NCI-H446 treated with DMSO at 0.1 percent for 48 hours (cell line): ENCODE data around the gene TNNI2.
"Not testable (repeated sequence)": the region's sequence is repeated elsewhere in the genome, so short reads cannot be mapped to it uniquely, and the experiment has no call there.

Experiments used
- DNase-seq: peaks from one replicate; lab custom pipeline; 2025; lab: John Stamatoyannopoulos, UW

TNNI2 gene

DNA sequence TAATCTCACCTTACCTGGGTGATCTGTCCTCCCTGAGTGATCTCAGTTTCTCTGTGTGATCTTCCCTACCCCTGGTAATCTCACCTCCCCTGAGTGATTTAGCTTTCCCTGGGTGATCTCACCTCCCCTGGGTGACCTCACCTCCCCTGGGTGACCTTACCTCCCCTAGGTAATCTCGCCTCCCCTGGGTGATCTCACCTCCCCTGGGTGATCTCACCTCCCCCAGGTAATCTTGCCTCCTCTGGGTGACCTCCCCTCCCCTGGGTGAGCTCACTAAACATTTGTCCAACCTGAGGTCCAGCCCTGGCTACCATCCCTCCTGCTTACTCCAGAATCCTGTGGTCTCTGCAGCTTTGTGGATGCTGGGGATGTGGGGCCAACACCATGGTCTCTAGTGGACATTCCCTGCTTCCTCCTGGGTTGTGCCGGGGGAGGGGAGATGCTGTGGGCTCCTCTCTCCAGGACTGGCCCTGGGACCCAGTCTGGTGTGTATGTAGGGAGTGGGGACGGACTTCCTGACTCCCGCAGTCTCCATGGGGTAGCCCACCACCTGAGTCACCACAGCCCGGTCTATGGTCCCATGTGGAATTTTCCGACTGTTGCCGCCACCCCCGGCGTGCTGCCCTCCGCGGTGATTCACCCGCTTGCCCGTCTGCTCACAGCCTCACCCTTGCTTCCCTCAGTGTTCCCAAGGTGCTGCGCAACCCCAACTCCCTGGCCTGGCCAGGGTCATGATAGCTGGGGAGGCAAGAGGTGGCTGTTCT, 24.0 kb downstream of the TNNI2 start:
- no peak for DNase-seq

DNA sequence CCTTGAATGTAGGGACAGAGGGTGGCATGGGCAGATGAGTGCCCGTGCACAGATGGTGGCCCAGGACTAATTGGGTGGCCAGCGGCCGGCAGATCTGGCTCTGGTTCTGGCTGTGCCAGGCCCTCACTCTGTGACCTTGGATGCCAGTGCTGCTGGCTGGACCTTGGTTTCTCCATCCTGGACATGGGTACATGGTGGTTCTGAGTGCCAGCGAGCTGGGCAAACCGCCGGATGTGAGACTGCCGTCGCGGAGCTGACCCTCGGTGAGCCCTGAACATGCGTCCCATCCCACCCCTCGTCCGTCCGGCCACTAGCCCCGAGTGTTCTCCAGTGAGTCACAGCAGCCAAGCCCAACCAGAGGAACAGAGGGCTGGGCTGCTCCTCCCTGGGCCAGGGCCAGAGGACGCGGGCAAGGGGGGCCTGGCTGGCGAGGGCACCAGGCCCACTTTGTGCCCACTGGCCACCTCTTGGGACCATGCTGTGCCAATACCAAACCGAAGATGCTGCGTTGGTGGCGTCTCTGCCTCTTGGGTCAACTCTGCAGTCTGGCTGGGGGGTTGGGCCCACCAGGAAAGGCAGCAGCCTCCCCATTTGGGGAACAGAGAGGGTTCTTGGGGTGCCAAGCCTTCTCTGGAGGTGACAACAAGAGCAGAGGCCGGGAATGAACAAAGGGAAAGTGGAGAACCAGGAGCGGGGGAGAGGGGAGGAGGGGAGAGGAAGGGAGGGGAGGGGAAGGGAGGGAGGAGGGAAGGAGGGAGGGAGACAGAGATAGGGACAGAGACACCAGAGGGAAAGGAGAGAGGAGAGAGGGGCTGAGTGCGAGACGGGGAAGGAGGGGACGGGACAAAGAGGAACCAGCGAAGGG, 24.8 kb downstream of the TNNI2 start:
- DNase-seq = no peak

DNA sequence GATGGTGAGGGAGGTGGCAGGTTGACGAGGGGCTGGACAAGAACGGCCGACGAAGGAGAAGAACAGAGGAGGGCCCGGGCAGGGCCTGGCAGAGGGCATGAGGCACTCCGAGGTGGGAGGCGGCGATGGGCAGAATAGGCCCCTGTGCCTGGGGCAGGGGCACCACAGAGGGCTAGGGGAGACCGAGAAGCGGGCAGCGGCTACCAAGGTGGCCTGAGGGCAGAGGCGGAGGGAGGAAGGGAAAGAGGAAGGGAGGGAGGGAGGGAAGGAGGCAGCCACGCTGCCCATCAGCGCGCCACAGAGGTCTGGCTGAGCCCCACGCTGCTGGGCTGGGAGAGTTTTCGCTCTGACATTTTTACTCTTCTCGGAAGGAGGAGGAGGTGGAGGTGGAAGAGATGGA, 25.4 kb downstream of the TNNI2 start:
- no peak for DNase-seq

DNA sequence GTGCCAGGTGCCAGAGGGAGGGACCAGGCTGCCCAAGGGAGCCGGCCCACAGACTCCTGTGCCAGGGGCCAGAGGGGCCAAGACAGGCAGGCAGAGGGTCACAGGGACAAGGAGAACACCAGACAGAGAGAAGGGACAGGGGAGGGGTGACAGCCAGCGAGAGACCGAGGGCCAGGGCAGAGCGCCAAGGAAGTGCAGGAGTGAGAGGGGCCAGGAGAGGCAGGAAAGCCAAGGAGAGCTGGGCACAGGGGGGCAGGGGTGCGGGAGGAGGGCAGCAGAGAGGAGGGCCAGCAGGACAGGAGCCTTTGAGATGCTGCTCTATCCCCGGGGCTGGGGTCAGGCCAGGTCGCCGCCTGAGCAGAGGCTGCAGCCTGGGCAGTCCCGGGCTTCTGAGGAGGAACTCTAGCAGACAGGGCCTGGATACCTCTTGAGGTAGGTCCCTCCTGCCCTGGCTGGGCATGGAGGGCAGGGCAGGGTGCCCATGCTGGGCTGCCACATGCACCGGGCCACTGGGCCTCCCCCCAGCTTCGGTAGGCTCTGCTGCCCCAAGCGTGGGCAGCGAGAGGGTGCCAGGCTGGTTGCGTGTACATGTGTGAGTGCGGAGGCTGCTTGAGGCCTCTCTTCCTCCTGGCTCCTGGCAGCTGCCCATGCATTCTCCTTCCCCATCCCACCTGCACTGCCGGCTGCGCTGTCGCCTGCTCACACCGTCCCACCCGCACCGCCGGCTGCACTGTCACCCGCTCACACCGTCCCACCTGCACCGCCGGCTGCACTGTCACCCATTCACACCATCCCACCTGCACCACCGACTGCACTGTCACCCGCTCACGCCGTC, 26.3 kb downstream of the TNNI2 start:
- DNase-seq = no peak

DNA sequence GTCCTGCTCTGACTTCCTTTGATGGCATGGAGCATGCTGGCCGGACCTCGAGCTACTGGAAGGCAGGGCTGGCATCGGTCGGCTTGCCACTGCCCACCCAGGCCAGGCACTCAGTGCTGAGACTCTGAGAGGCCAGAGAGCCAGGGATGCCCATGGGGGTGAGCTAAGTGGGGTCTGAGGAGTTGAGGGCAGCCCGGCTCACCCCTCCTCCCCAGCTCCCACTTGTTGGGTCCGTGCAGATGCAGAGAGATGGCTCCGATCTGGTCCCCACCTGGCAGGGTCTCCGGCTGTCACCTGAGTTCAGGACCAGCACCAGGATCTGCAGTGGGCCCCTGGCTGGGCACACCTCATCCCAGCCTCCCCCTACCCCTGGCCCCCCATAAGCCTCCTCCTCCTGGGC, 27.4 kb downstream of the TNNI2 start:
- DNase-seq = no peak

DNA sequence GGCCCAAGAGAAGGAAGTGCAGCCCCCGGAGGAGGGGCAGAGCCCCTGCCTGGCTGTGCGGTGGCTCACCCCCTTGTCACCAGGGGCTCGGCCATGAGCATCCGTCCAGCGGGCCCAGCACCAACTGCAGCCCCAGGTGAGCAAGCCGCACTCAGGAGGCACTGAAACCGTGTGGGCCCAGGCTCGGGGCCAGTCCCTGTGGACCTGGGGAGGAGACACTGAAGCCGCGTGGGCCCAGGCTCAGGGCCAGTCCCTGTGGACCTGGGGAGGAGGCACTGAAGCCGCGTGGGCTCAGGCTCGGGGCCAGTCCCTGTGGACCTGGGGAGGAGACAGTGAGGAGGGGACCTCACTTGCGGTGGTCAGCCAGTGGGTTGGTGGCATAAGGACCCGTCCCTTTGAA, 28.0 kb downstream of the TNNI2 start:
- DNase-seq = no peak

DNA sequence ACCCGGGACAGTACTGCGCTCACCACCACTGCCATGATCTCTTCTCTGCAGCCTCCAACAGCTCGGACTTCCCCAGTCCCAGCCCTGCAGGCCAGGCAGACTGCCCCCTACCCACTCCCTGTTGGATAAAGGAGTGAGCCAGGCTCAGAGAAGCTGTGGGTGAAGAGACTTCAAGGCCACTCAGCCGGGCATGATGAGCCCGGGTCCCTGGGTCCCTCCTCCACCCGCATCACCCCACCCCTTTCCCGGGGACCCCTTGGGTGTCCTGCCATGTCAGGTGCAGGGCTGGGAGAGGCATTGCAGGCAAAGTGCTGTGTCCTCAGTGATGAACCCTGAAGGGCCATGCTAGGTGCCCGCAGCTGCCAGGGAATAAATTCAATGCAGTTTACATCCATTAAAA, 28.6 kb downstream of the TNNI2 start:
- DNase-seq = no peak

DNA sequence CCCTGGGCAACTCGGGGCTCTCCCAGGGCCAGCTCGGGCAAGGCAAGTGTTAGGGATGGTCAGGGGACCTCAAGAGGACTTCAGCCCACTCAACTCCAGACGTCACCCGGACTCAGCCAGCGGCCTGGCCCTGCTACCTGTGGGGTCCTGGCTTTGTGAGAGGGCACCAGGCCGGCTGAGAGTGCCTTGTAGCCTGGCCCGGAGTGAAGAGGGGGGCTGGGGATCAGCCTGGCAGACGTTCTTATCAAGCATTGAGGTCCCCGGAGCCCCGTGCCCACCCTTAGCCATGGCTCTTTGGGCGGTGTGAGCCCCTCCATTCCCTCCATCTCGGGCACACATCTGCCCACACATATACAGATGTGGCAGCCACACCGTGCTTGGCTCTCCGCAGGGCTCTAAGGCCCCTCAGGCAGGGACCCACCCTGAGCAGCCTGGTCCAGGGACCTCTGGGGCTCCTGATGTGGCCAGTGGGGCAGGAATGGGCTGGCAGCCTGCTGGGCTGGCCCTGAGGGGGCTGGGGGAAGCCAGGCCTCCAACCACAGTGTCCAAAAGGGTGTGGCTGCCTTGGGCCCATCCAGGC, 29.4 kb downstream of the TNNI2 start:
- DNase-seq = no peak

DNA sequence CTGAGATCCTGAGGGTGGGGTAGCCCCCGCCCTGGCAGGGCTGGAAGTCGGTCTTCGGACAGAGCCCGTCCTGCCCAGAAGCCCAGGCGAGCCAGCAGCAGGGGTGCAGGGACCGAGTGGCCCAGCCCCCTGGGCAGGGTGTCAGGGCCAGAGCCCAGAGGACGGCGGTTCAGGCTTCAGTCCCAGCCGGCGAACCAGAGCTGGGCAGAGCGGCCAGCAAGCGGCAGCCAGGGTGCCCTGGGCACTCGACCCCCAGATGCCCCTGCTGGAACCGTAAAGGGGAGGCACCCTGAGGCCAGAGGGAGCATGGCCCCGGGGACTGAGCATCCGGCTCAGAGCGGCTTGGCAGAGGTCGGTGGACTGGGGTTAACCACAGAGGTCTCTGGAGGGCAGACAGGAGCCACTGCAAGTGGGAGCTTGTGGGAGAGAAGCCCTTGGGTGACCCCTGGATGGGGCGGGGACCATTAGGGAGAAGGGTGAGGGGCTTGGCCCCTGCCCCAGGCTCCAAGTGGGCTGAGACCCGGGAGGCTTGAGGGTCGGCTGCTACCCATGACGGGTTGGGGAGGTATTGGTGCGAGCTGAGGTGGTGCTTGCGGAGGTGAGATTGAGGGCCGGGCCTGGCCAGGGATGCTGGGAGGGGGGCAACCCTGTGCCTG, 30.0 kb downstream of the TNNI2 start:
- no peak for DNase-seq

DNA sequence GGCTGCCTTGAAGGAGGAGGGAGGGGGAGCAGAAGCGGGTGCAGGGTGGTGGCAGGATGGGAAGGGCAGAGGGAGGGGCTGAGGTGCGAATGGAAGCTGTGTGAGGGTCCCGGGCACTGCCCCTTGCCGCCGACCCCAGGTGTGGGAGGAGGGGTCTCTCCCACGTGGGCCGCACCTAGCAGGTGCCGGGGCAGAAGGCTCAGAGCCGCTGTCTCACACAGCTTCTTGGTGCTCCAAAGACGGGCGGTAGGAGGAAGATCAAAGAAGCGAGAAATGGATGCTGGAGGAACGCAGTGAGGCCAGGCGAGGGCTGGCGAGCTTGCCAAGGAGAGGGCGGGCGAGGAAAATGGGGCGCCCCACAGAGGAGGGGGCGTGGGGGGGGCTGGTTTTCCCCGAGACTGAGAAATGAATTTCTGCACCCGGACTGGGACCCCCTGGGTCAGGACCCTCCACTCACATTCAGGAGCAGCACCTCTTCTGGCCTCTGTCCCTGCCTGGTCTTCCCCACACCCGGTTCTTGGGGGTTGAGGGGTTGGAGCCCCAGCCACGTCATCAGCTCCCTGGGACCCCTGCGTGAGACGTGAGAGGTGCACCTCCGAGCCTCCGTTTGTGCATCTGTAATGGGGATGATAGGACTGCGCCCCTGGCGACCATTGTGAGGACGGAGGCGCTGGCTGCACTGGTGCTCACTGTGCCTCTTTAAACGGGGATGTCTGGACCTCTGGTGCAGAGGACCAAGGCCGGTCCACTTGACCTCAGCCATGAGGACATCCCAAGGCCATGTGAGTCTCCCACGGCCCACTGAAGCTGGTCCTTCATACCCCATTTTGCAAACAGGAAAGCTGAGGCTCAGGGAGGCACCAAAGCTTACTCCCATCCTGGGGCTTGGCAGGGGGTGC, 30.9 kb downstream of the TNNI2 start:
- DNase-seq = no peak

DNA sequence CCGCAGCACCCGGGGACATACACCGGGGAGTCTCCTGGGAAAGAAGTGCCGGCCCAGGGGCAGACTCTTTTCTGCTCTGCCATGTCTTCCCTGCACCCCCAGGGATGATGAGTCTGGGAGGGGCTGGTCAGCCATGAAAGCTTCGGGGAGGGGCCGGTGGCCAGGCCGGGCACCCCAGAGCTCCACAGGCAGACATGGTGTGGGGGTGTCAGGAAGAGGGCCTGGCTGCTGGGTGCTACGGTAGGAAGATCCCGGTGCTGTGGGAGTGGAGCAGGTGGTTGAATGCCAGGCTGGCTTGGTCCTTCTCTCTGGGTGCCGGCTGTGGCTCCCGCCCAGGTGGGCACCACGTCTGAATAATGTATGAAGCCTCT, 31.5 kb downstream of the TNNI2 start:
- DNase-seq = no peak

DNA sequence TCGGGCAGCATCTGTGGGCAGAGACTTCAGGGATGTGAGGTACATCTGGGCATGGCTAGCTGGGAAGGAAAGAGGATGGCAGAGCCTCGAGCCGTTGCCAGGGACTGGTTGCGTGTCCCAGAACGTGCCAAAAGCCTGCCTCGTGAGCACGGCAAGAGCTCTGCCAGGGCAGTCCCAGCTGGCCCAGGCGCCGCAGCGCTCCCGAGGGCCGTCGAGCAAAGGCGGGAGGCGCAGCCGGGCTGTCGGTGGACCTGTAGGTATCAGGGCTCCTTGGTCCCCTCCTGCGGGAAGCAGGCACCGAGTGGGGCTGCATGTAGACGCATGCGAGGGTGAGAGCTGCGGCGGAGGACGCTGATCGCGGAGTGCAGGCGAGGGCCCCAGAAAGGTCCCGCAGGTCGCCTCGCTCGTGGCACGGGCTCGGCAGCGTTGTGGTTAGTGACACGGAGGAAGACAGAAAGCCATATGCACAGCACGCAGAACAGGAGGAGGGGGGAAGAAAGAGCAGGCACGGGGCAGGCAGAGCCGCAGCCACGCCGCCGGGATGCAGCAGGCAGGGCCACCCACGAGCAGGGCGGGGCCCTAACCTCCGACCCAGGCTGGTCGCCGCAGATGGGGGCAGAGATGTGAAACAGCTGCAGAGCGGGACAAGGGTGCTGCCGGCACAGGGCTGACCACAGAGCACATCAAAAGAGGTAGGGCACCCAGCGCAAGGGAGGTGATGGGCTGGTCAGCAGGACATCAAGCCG, 32.1 kb downstream of the TNNI2 start:
- no peak for DNase-seq

DNA sequence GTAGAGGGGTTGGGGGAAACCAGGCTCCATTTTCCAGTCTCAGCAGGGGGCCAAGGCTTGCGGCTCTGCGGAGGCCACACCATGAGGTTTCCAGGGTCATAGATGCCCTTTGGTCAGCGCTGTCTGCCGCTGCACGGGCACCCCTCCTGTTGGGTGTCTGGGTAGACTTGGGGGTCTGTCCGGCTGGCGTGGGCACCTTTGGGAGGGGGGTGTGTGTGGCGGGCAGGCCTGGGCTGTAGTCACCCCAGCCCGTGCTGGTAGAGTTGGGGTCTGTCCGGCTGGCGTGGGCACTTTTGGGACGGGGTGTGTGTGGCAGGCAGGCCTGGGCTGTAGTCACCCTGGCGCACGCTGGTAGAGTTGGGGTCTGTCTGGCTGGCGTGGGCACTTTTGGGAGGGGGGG, 32.8 kb downstream of the TNNI2 start:
- DNase-seq = no peak

DNA sequence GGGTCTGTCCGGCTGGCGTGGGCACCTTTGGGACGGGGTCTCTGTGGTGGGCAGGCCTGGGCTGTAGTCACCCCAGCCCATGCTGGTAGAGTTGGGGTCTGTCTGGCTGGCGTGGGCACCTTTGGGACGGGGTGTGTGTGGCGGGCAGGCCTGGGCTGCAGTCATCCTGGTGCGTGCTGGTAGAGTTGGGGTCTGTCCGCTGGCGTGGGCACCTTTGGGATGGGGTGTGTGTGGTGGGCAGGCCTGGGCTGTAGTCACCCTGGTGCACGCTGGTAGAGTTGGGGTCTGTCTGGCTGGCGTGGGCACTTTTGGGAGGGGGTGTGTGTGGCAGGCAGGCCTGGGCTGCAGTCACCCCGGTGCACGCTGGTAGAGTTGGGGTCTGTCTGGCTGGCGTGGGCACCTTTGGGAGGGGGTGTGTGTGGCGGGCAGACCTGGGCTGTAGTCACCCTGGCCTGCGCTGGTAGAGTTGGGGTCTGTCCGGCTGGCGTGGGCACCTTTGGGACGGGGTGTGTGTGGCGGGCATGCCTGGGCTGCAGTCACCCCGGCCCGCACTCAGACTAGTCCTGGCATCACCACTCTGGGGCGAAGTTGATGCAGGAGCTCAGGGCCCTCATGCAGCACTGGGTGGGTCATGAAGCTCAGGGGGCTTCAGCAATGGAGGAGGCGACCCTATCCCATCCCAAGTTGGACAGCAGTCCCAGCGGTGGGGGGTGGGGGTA, 33.6 kb downstream of the TNNI2 start:
- DNase-seq = no peak

DNA sequence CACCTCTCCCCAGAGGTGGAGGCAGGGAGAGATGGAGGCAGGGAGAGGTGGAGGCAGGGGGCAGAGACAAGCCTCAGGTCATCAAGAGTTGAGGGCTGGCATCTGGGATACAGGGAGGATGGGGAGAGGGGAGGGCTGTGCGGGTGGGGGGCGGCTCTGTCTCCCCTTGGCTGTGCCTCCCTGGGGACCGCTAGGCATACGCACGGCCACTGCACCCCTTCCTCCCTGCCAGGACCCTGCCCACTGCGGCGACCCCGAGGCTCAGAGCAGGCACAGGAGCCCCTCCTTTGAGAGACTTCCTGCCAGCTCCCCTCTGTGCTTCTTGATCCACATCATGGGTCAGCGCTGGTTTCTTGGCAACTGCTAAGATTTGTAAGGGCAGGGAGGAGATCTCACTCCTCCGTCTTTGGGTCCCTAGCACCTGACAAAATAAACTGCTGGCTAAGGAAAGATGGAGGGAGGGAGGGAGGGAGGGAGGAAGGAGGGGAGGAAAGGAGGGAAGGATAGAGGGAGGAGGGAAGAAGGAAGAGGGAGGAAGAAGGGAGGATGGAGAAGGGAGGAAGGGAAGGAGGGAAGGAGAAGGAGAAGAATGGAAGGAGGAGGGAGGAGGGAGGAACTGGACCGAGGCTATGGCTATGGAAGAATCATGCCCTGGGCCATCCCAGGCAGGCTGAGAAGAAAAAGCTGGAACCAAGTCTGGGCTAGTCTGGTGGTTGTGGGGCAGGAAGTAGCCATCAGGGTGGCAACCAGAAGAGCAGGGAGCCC, 34.4 kb downstream of the TNNI2 start:
- DNase-seq = no peak

DNA sequence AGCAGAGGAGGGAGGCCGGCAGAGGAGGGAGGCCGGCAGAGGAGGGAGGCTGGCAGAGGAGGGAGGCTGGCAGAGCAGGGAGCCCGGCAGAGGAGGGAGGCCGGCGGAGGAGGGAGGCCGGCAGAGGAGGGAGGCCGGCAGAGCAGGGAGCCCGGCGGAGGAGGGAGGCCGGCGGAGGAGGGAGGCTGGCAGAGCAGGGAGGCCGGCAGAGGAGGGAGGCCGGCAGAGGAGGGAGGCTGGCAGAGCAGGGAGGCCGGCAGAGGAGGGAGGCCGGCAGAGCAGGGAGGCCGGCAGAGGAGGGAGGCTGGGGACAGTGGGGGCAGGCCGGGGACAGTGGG, 35.0 kb downstream of the TNNI2 start:
- DNase-seq = not testable (repeated sequence)

DNA sequence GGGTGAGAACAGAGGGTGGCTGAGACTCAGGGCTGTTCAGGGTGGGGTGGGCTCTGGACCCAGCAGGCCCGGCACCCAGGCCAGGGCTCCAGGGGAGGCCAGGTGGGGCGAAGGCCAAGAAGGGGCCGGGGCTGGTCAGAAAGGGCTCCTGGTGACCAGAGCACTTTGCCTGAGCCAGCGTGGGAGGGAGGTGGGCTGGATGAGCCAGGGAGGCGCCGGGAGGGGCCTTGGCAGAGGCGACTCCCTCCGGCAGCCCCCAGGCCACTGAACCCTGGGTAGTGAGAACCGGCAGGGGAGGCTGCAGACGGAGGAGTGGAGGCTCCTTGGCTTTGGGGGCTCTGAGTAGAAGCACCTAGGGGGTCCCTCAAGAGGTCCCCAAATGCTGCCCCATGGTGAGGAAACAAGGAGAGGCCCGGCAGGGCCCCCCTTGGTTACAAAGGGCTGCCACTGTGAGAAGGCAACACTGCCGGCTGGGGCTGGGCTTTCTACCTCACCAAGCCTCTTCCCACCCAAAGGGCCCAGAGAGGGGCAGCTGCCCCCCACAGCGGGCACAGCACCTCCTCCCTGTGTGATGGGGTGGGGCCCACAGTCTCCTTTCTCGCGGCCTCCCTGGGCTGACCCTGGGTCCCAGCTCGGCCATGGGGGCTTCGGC, 35.8 kb downstream of the TNNI2 start:
- not testable (repeated sequence) for DNase-seq
